C1 segment of cervical spinal cord (tissue), 14 donors: ENCODE measurements around the gene CCDC88C.

Experiments used
- DNase-seq, 14 donors: peaks; one replicate each; lab custom pipeline; 2025; lab: John Stamatoyannopoulos, UW

CCDC88C gene

GRCh38 chr14:91346838-91347173, 70.8 kb downstream of the CCDC88C start:
- DNase-seq = no peak

GRCh38 chr14:91344096-91344495, 73.5 kb downstream of the CCDC88C start:
- DNase-seq = no peak

GRCh38 chr14:91343051-91343450, 74.6 kb downstream of the CCDC88C start:
- DNase-seq = no peak

GRCh38 chr14:91342206-91342760, 75.3 kb downstream of the CCDC88C start:
- DNase-seq = no peak

- no peak for DNase-seq
Measured at GRCh38 chr14:91341751-91342154, 75.9 kb downstream of the CCDC88C start.

GRCh38 chr14:91341334-91341733, 76.3 kb downstream of the CCDC88C start:
- DNase-seq = no peak

- no peak for DNase-seq
Measured at GRCh38 chr14:91339671-91340369, 77.8 kb downstream of the CCDC88C start.

- no peak for DNase-seq
Measured at GRCh38 chr14:91339076-91339475, 78.5 kb downstream of the CCDC88C start.

- DNase-seq = no peak
Measured at GRCh38 chr14:91338379-91338778, 79.2 kb downstream of the CCDC88C start.

- no peak for DNase-seq
Measured at GRCh38 chr14:91337699-91338335, 79.8 kb downstream of the CCDC88C start.

- no peak for DNase-seq
Measured at GRCh38 chr14:91336093-91336450, 81.5 kb downstream of the CCDC88C start.

GRCh38 chr14:91335191-91336092, 82.2 kb downstream of the CCDC88C start:
- no peak for DNase-seq

GRCh38 chr14:91333650-91334039, 84.0 kb downstream of the CCDC88C start:
- DNase-seq = no peak

GRCh38 chr14:91332986-91333649, 84.5 kb downstream of the CCDC88C start:
- DNase-seq = no peak

- DNase-seq = peak in 1 of 14 donors; percentile 4
Measured at GRCh38 chr14:91332171-91332985, 85.2 kb downstream of the CCDC88C start.

GRCh38 chr14:91331721-91332120, 85.9 kb downstream of the CCDC88C start:
- no peak for DNase-seq

GRCh38 chr14:91330856-91331255, 86.8 kb downstream of the CCDC88C start:
- DNase-seq = no peak

GRCh38 chr14:91330096-91330696, 87.4 kb downstream of the CCDC88C start:
- no peak for DNase-seq

- DNase-seq = no peak
Measured at GRCh38 chr14:91329486-91330014, 88.1 kb downstream of the CCDC88C start.
